ENCODE data around the gene QRFP.

The QRFP gene

DNA sequence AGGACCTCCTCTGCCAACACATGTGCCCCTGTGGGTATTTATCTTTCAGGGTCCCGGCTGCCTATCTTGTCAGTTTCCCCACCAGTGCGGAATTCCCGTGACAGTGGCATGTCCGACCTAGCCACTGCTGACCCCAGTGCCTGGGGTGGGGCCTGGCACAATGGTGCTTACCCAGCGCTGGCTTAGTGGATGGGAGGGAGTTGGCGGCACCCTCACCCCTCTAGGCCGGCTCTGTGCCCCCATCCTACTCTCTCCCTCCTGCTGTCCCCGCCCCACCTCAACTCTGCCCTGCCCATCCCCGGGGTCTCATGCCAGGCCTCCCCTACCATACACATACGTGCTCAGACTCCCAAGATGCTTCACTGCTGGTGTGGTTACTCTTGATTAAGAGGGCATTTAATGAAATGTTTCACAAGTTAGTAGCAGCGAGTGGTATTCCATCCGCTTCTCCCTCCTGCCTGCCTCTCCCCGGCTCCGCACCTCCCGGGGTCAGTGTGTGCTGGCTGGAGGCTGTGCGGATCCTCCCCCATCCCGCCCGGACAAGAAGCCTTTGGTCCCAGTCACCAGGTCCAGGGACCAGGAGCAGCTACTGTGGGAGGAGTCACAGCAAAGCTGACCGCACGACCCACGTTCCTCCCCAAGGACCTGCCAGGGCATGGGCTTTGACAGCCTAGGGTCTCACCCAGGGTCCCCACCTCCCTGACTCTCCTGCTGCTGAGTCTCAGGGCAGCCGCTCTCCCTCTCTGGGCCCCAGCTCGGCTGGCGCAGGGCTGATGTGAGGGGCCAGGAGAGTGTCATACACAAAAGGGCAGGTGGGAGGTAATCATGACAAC, 9.5 kb upstream of the QRFP start:
- in situ Hi-C loops (cut with MboI; ENCODE audit: low sequenced_read_pairs) = no loop called here

DNA sequence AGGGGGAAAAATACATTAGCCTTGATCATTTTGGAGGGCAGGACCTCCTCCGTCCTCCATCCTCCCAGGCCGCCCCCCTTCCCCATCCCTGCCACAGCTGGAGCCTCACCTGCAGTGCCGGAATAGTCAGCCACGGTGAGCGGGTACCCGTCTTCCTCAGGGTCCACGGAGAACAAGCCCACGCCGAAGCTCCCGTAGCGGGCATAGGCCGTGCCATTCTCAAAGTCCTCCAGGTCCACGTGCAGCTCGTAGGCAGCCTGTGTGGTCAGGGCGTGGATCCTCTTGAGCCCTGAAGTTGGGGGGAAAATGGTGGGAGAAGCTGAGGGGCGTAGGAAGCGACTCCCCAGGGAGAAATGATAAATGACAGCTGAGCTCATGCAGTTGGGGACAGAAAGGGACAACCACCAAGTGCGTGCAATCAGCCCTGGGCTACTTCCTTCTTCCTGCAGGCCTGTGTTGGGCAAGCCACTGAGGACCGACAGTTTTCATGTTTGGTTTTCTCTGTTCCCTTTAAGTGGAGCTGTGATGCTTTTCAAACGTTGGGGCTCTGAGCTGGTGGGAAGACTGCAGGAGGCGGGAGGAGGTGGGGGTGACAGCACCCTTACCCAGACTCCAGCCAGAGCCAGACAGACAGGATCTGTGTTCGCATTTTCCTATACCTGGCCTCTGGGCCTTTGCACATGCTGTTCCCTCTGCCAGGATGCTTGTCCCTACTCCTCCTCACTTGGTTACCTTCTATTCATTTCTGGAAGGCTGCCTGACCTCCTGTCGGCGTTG, 8.7 kb upstream of the QRFP start:
- in situ Hi-C loops (cut with MboI; ENCODE audit: low sequenced_read_pairs) = no loop called here

DNA sequence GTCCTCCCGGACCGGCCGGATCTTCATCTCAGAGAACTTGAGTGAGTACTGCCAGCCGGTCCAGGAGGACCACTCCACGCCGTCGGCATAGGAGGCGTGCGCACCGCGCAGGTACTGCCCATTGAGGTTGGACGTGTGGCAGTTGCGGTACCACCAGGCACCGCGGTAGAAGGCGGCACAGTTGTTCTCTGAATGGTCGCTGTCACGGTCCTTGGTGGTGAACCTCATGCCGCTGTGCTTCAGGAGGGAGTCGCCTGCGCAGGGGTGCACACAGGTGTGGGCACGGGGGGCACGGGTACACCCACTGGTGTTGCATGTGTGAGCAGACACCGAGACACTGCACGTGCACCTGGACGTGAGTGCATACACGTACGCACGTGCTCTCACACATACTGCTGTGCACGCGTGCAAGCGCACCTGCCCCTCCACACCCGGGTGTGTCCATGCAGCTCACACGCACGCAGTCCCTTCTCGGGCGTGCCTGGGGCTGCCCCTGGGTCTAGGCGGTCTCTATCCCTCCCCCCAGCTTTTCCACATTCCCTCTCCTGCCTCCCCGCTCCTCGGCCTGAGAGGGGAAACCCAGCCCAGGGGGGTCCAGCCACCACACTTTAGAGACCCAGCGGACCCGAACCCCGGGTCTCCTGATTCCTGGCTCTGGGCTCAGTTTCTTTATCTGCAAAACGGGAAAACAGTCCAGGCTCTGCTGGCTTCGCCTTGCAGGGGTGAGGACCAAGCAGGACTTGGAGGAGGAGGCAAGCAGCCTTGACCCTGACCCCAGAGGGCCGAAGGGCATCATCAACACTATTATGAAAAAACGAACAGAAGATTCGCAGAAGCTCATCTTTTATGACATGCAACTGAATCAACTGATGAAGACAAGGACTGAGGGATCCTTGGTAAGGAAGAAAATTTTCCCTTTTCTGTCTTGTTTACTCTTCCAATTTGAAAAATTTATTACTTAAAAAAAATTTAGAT, 7.7 kb upstream of the QRFP start:
- in situ Hi-C loops (cut with MboI; ENCODE audit: low sequenced_read_pairs) = no loop called here

DNA sequence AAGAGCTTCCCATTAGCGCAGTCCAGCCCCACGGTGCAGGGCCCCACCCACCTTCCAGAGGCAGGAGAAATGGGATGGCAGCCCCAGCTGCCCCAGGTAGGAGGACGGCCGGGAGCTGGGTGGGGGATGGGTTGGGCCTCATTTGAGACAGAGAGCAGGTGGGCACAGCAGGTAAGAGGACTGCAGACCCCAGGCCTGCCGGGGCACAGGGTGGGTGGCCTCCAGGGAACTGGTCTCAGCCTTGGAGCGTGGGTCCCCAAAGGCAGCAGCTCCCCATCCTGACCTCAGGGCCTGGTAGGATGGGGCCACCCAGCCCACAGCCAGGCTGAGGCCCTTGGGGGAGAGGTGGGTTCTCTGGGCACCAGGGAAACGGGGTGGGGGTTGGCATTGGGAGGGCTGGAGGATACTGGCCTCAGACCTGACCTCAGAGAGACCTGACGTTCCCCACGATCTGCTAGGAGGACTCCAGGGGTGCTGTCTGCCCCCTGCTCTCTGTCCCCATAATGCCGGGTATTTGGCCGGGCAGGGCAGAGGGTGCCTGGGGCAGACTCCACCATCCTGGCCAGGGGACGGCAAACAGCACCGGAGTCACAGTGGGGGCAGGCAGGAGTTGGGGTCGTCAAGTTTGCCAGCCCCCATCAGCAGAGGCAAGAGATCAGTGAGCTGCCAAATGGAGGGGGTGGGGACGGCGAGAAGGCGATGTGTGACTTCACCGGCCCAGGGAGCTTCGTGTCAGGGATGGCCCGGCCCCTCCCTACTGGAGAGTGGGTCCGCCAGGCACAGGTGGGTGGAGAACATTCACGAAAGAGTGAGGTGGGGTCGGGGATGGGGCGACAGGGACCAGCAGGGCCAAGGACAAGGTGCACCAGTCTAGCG, 6.8 kb upstream of the QRFP start:
- in situ Hi-C loops (cut with MboI; ENCODE audit: low sequenced_read_pairs) = no loop called here

DNA sequence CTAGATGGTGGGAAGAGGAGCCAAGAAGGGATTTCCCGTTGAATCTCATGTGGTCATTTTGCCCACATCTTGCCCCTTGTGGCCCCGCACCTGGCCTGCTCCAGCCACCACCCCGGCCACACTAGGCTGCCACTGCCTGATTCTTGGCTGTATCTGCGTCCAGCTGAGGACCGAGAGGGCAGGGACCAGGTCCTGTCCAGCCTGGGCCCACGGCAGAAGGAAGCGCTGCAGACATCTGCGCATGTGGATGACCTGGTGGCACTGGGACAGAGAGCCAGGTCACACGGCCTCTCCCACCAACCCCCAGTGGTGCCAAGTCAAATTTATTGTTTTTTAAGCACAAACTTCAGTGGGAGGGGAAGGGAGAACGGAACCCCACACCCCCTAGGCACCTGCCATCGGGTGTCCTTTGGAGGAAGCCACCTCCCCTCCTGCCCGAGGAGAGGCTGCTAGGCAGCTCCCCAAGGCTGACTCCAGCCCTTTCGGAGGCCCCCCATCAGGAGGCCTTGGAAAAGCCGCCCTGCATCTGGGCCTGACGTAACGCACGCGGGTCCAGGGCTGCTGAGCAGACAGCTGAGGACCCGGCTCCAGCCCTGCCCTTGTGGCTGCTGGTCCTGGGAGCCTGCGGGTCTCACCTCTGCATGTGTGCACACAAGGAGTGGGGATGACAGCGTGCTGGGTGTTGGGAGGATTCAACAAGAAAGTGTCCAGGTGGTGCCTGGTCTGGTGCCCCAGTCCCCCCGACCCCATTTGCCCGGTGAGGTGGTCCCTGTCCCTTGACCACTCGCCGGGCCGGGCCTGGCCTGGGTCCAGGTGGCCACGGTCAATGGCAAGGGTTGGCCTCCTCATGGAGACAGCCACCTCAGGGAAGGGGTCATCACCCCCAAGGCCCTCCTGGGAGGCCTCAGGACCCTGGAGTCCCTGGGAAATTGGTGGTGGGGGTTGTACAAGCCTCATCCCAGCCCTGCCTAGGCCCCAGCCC, 5.9 kb upstream of the QRFP start:
- in situ Hi-C loops (cut with MboI; ENCODE audit: low sequenced_read_pairs) = no loop called here

DNA sequence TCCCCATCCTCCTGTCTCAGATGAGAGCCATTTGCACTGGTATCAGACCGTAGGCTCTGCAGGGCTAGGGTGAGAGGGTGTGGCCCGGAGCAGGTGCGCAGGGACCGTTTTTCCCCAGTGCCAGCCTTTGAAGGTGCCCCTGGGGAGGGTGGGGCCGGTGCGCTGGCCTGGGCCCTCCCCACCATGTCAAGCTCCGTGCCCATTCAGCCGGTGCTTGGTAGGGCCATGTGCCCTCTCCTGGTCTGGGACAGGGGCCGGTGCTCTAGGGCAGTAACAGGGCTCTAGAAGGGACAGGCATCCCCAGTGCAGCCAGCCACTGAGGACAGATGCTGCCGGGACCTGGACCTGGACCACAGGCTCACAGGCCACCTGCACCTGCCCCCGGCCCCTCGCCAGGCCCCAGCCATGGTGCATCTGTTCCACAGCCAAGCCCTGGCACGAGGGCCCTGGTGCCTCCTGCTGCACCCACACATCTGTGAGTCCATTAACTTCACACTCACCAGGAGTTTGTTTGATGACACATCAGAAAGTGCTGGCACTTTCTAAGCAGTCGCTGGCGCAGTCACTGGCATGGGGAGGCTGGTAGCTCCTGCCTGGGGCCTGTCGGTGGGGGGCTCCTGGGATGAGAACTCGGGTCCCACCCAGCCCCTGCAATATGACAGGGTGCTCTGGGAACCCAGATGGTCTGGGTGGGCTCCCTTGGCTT, 5.0 kb upstream of the QRFP start:
- in situ Hi-C loops (cut with MboI; ENCODE audit: low sequenced_read_pairs) = no loop called here

DNA sequence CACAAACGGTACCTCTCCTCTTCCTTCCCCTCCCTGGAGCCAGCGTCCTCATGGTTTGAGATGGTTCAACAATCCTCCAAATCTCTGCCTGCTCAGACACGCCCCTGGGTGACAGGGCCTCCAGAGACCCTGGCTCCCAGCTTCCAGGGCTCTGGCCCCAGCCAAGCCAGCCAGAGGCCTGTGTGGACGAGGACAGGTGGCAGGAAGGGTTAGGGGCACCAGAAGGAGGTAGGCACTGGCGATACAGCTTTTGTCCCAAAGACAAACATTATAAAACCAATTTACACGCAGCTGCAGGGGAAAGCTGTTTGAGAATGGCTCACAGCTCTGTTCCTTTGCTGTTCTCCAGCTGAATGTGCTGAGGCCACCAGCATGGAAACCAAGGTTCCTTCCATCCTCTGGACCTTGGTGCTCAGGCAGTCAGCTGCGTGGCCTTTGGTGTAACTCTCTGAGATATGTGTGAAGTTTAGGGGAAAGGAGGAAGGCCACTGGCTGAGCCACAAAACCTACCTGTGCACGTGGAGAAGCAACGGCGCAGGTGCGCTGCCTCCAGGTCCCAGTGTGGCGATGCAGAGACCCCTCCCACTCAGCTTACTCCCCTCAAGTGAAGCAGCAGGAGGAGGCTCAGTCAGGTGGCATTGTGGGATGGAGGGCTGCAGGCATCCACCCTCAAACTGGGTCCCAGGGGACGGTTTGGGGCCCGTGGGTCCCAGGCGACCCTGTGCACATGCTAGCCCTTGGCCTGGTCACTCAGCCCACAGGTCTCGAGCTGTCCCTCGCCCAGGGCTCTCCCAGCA, 4.3 kb upstream of the QRFP start:
- in situ Hi-C loops (cut with MboI; ENCODE audit: low sequenced_read_pairs) = no loop called here

DNA sequence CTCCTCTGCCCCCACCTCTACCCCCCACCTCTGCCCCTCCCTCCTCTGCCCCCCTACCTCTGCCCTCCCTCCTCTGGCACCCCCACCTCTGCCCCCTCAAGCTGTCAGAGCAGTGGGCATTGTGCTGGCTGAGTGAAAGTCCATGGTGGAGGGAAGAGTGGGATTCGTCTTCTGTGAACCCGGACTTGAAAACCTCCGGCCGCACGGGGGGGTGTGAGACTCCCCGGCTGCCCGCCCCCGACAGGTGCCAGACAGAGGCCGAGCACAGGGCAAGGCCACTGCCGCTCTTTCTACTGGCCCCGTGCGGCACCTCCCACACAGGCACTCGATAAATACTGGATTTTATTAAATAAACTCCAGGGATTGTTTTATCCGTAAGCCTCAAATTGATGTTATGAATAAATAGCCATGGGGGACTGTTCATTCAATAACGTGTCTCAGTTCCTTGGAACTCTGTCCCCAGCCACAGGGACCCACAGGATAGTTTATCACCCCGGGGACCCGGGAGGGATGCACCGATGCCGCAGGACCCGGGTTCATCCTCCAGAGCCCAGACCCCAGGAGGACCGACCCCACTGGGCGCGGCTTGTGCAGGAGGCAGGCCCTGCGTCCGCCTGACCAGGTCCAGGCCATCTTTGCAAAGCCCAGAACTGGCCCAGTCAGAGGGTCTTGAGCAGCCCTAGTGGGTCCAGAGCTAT, 2.6 kb upstream of the QRFP start:
- in situ Hi-C loops (cut with MboI; ENCODE audit: low sequenced_read_pairs) = no loop called here

DNA sequence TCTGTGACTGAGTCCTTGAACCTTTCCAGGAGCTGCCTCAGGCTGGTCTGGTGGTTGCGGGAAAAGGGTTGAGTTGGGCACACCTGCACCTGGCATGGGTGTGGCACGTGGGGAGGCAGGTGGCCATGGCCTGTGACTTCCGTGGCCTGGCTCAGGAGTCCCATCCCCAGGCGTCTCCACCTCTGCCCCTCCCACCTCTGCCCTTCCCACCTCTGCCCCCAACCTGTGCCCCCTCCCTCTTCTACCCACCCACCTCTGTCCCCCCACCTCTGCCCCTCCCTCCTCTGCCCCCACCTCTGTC, 1.9 kb upstream of the QRFP start:
- in situ Hi-C loops (cut with MboI; ENCODE audit: low sequenced_read_pairs) = no loop called here

DNA sequence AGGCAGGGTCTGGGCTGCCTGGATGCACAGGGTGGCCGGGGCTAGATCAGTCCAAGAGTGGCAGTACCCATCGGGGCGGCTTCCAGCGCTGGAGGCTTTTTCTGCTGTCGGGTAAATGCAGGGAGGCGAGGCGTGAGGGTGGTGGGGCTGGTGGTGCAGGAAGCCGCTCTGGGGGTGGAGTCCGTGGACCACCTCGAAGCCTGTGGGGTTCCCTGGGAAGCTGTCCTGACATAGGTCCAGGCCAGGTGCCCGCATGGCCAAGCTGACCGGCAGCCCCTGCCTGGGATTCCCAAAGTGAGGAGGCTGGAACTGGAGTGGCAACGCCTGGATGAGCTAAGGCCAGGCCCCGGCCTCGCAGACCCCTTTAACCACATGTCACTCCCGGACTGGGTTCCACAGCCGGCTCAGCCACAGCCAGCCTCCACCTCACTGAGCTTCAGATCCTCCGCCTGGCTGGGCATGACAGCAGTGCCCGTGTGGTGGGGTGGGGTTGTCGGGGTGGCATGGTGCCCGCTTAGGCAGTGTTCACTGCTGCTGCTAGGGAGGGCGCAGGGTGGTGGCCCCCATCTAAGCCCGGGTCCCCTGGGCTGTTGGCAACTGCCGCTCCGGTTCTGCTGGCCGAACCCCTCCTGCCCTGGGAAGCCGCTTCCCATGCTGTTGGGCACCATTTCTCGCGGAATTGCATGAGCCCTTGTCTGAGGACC, 1.4 kb upstream of the QRFP start:
- in situ Hi-C loops (cut with MboI; ENCODE audit: low sequenced_read_pairs) = no loop called here

DNA sequence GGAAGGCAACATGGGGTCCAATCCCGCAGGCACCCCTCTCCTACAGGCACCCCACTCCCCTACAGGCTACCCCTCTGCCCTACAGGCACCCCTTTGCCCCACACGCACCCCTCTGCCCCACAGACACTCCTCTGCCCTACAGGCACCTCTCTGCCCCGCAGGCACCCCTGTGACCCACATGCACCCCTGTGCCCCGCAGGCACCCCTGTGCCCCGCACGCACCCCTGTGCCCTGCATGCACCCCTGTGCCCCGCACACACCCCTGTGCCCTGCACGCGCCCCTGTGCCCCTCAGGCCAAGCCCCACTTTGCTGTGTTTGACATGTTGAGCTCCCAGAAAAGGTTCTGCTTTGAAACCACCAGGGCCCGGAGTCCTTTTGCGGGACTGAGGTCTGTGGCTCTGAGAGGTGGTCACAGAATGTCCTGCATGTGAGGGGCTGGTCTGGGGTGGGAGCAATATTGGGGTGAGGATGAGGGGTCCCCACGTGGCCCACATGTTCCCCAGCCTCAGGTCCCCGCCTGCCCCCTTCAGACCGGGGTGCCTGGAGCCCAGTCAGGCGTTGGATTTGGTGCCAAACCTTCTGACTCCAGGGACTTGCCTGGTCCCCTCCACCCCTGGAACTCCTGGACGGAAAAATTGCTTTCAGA, 616 bp upstream of the QRFP start:
- in situ Hi-C loops (cut with MboI; ENCODE audit: low sequenced_read_pairs) = no loop called here

DNA sequence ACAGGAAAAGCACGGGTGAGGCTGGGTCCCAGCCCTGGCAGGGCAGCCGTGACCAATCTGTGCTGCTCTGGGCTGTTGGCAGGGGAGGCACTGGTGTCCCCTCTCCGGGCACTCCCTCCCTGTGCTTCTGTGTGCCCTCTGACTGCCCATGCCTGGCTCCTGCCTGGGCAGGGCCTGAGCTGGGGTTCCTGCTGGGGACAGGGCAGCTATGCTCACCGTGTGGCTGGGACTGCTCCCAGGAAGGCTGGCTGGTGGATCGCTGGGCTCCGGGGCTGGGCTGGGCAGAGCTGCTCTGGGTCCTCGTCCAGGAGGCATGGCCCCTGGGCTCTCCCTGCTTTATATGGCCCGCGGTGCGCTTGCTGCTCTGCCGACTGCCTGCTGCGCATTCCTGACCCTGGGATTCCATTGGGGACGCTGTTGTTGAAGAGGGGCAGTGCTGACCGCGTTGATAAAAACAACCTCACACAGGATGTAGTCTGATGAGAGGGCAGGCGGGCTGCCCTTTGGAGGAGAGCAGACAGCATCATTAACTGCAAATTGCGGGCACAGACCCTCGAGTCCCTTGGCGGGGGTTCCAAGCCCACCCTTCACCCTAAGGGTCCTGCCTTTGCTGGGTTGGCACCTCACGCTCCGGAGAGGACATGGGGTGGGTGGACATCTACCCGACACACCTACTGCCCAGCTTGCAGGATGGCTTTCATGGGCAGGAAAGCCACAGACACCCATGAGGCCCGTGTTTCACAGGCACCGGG, 955 bp downstream of the QRFP start:
- in situ Hi-C loops (cut with MboI; ENCODE audit: low sequenced_read_pairs) = no loop called here

DNA sequence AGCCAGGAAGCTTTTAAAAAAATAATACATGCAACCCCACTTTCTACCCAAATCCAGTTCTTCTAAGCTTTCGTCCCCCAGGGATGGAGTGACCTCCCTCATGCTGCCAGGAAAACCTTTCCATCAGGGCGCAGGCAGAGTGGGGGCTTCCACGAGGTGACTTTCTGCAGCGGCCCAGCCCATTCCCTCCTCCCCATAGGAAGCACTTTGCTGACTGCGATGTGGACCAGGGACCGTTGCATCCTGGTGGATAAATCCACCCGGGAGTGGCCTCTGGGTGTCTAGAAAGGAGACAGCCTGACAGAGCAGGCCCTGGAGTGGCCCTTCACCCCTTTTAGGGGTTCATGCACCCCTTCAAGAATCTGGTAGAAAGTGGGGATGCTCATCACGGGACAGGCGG, 1.6 kb downstream of the QRFP start:
- in situ Hi-C loops (cut with MboI; ENCODE audit: low sequenced_read_pairs) = no loop called here

DNA sequence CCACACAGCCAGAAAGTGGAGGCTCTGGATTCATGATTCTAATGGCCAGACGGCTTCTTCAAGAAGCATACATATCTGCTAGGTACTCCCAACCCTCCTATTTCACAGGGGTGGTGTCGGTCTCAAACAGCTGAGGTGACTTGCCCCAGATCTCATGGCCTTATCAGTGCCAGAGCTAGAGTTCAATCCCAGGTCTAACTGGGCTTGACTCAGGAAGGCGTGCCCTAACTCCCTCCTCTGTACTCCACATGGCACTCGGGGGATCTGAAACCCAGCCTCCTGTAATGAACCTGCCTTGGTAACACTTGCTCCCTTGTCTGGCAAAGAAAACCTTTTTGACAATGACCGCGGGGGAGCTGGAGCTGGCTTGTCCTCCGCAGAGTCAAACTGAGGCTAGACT, 2.1 kb downstream of the QRFP start:
- in situ Hi-C loops (cut with MboI; ENCODE audit: low sequenced_read_pairs) = no loop called here

DNA sequence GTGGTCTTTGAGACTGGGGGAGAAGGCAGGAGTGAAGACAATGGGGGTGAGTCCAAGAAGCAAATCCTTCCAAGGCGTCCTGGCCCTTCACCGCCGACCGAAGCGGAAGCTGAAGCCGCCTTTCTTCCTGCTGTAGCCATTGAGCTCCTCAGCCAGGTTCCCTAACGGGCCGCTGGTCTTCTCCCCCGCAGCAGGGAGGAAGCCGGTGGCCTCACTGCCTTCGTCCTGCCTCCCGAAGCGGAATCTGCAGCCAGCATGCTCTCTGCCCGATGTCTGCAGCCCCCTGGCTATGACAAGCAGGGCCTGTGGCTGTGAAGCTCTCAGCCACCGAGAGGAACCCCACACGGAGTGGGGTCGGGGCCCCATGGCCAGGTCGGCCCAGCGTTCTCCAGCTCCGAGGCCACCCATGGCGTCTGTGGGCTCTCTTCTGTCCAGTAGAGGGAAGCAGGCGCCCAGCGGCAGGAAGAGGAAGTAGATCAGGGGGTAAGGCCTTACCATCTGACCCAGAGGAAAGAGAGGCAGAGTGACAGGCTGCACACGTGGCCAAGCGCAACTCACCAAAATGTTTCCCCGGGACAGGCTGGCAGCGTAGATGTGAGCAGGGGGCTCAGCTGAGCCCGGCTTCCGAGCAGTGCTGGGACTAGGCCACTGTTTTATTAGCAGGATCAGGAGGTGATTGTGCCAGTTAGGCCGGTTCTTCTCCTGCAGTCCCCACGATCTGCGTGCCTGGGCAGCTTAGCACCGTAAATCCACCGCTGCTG, 3.1 kb downstream of the QRFP start:
- in situ Hi-C loops (cut with MboI; ENCODE audit: low sequenced_read_pairs) = no loop called here

Data from HL-60/S4 (cell line).